Mammary epithelial cell (primary cell): ENCODE results near the gene TJP1.

Source experiments
- EZH2 ChIP-seq: IDR thresholded peaks from 2 replicates; pipeline ENCODE4 v1.6.1; 2012; ENCODE audit warnings: low read length, inconsistent platforms, borderline replicate concordance
- TF ChIP-seq, protein P1 (sequence below), 2 donors: IDR thresholded peaks in 1 of 2; conservative IDR thresholded peaks in 1 of 2; 2 replicates each; pipeline ENCODE4 v1.5.1; 2011 to 2012; ENCODE audit warnings: inconsistent platforms in 2 of 2, low read length in 2 of 2, mild to moderate bottlenecking in 2 of 2, control low read depth in 1 of 2, low read depth in 1 of 2; ENCODE audit not compliant: insufficient read depth in 1 of 2; ENCODE audit errors: extremely low read depth in 1 of 2

DNA sequence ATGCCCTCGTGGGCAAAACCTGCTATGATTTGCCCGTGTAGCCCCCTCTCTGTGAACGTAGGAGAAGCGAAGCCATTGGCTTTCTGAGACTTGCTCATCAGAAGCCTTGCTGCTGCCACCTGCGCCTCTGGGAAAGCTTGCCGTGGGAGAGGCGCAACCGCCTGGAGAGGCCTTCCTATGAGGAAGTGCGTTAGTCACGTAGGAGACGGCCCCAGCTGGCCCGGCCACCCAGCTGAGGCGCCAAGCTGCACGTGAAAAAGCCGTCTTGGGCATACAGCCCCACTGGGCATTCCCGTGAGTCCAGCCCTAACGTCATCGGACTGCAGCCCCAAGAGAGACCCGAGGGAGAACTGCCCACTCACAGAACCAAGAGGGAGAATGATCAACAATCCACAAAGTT is 49.1 kb upstream of the TJP1 start:
- TF ChIP-seq, protein P1, sequence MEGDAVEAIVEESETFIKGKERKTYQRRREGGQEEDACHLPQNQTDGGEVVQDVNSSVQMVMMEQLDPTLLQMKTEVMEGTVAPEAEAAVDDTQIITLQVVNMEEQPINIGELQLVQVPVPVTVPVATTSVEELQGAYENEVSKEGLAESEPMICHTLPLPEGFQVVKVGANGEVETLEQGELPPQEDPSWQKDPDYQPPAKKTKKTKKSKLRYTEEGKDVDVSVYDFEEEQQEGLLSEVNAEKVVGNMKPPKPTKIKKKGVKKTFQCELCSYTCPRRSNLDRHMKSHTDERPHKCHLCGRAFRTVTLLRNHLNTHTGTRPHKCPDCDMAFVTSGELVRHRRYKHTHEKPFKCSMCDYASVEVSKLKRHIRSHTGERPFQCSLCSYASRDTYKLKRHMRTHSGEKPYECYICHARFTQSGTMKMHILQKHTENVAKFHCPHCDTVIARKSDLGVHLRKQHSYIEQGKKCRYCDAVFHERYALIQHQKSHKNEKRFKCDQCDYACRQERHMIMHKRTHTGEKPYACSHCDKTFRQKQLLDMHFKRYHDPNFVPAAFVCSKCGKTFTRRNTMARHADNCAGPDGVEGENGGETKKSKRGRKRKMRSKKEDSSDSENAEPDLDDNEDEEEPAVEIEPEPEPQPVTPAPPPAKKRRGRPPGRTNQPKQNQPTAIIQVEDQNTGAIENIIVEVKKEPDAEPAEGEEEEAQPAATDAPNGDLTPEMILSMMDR (conservative IDR thresholded peaks at IDR 0.05 in 1 of 2, IDR thresholded peaks at IDR 0.05 in 1 of 2; ENCODE audit: extremely low read depth in 1 of 2, insufficient read depth in 1 of 2, low read depth in 1 of 2, low read length in 2 of 2): no peak
- TF ChIP-seq EZH2: no peak
